SH-SY5Y (cell line): ENCODE data around the gene OAS2.

ENCODE experiments used
- GATA2 ChIP-seq: IDR thresholded peaks from 2 replicates; pipeline ENCODE4 v1.6.1; 2011; ENCODE audit warnings: mild to moderate bottlenecking, low read depth, low read length
- GATA3 ChIP-seq: IDR thresholded peaks from 2 replicates; pipeline ENCODE4 v1.6.1; 2011; ENCODE audit warnings: low read depth, mild to moderate bottlenecking, low read length, moderate library complexity

GRCh38 chr12:113006206-113006605 lies 27.9 kb downstream of the OAS2 start:
- no peak for TF ChIP-seq GATA2
- no peak for TF ChIP-seq GATA3
